Mesendoderm (in vitro differentiated cells): Measurements from ENCODE around the gene ZCCHC14.

ENCODE experiments used
- DNase-seq: peaks from one replicate; pipeline ENCODE4 v3.0.0; 2013
- H2AK5ac ChIP-seq: 2 replicates; pipeline ENCODE4 v1.6.1; 2013; ENCODE audit warnings: low read length, inconsistent platforms
- H2BK120ac ChIP-seq: 2 replicates; pipeline ENCODE4 v1.6.1; 2013; ENCODE audit warnings: low read depth, mild to moderate bottlenecking, low read length, moderate library complexity, mixed read lengths
- H2BK15ac ChIP-seq: replicated peaks from 2 replicates; pipeline ENCODE4 v1.6.1; 2013; ENCODE audit warnings: low read depth, mild to moderate bottlenecking, moderate library complexity
- H2BK5ac ChIP-seq: 2 replicates; pipeline ENCODE4 v1.6.1; 2013; ENCODE audit warnings: low read length, inconsistent platforms
- H3K18ac ChIP-seq: 2 replicates; pipeline ENCODE4 v1.6.1; 2013; ENCODE audit warnings: mild to moderate bottlenecking, low read length, mixed read lengths
- H3K23ac ChIP-seq: one replicate; pipeline ENCODE4 v1.6.1; 2013; ENCODE audit warnings: low read length
- H3K27ac ChIP-seq: 2 replicates; pipeline ENCODE4 v1.5.1; 2013; ENCODE audit warnings: low read depth, mild to moderate bottlenecking, inconsistent platforms, low read length, moderate library complexity
- H3K27me3 ChIP-seq: 2 replicates; pipeline ENCODE4 v1.6.1; 2013; ENCODE audit warnings: low read length, control low read depth, mild to moderate bottlenecking, inconsistent platforms; ENCODE audit not compliant: insufficient read depth, poor library complexity
- H3K36me3 ChIP-seq: 2 replicates; pipeline ENCODE4 v1.6.1; 2013; ENCODE audit warnings: low read length, inconsistent platforms; ENCODE audit not compliant: control insufficient read depth, insufficient read depth
- H3K4ac ChIP-seq: one replicate; pipeline ENCODE4 v1.6.1; 2013; ENCODE audit warnings: low read depth, mild to moderate bottlenecking, low read length, moderate library complexity
- H3K4me1 ChIP-seq: 2 replicates; pipeline ENCODE4 v1.6.1; 2013; ENCODE audit warnings: low read depth, low read length, inconsistent platforms; ENCODE audit not compliant: control insufficient read depth
- H3K4me2 ChIP-seq: 2 replicates; pipeline ENCODE4 v1.6.1; 2013; ENCODE audit warnings: low read length
- H3K4me3 ChIP-seq: 2 replicates; pipeline ENCODE4 v1.5.1; 2013; ENCODE audit warnings: mild to moderate bottlenecking, low read length
- H3K56ac ChIP-seq: one replicate; pipeline ENCODE4 v1.6.1; 2013; ENCODE audit warnings: low read length
- H3K79me1 ChIP-seq: 2 replicates; pipeline ENCODE4 v1.6.1; 2013; ENCODE audit warnings: low read length, inconsistent platforms
- H3K79me2 ChIP-seq: 2 replicates; pipeline ENCODE4 v1.6.1; 2013; ENCODE audit warnings: mild to moderate bottlenecking, low read length; ENCODE audit not compliant: control insufficient read depth, insufficient read depth
- H3K9ac ChIP-seq: 2 replicates; pipeline ENCODE4 v1.6.1; 2013; ENCODE audit warnings: low read length, inconsistent platforms
- H4K5ac ChIP-seq: one replicate; pipeline ENCODE4 v1.6.1; 2013; ENCODE audit warnings: low read length
- H4K8ac ChIP-seq: one replicate; pipeline ENCODE4 v1.6.1; 2013; ENCODE audit warnings: low read depth, mild to moderate bottlenecking, control low read depth, low read length, moderate library complexity
- WGBS: extraction: QIAGEN DNeasy Blood & Tissue Kit; methylation state at CpG from one replicate; pipeline ENCODE4 v1.1.7; 2013; ENCODE audit warnings: low lambda C conversion rate, missing lambda C conversion rate; ENCODE audit not compliant: insufficient coverage; ENCODE audit errors: extremely low coverage; 5-methylcytosine and 5-hydroxymethylcytosine counted together

The ZCCHC14 gene

GRCh38 chr16:87372305-87372704, 120.5 kb downstream of the ZCCHC14 start:
- DNase-seq: no peak
- H3K27me3 ChIP-seq: no peaks in the 10 kb centered on the region
- H3K4me3 ChIP-seq: no peak overlapping the region
- H3K27ac ChIP-seq: no peak overlapping the region
- peaks cover 27% of the 10 kb centered on the region for H3K79me1 ChIP-seq
- no peak overlapping the region for H2BK5ac ChIP-seq
- no peak overlapping the region for H3K4me2 ChIP-seq
- H3K18ac ChIP-seq: no peak overlapping the region
- H3K79me2 ChIP-seq: peaks cover 18% of the 10 kb centered on the region
- H3K56ac ChIP-seq: no peak overlapping the region
- no peak overlapping the region for H3K4ac ChIP-seq
- no peak overlapping the region for H2BK120ac ChIP-seq
- H2BK15ac ChIP-seq: no peak overlapping the region
- H4K8ac ChIP-seq: no peak overlapping the region
- H3K36me3 ChIP-seq: no peaks in the 10 kb centered on the region
- no peaks in the 10 kb centered on the region for H3K4me1 ChIP-seq
- no peak overlapping the region for H3K9ac ChIP-seq
- H3K23ac ChIP-seq: no peak overlapping the region
- WGBS: no CpG with 5 or more reads among the region's 4 CpGs
- no peak overlapping the region for H2AK5ac ChIP-seq
- H4K5ac ChIP-seq: no peak overlapping the region

- no peak overlapping the region for H2BK120ac ChIP-seq
- no peak overlapping the region for H3K4me3 ChIP-seq
- H2BK15ac ChIP-seq: no peak overlapping the region
- no peak overlapping the region for H4K5ac ChIP-seq
- H3K79me2 ChIP-seq: peaks cover 16% of the 10 kb centered on the region
- H4K8ac ChIP-seq: no peak overlapping the region
- no peak for DNase-seq
- no CpG with 5 or more reads among the region's 20 CpGs for WGBS
- no peak overlapping the region for H3K4me2 ChIP-seq
- H3K4me1 ChIP-seq: no peaks in the 10 kb centered on the region
- H3K23ac ChIP-seq: no peak overlapping the region
- no peak overlapping the region for H2BK5ac ChIP-seq
- H3K4ac ChIP-seq: no peak overlapping the region
- H3K36me3 ChIP-seq: no peaks in the 10 kb centered on the region
- no peak overlapping the region for H2AK5ac ChIP-seq
- H3K56ac ChIP-seq: no peak overlapping the region
- H3K27ac ChIP-seq: no peak overlapping the region
- H3K27me3 ChIP-seq: no peaks in the 10 kb centered on the region
- H3K9ac ChIP-seq: no peak overlapping the region
- peaks cover 26% of the 10 kb centered on the region for H3K79me1 ChIP-seq
- no peak overlapping the region for H3K18ac ChIP-seq
These were observed 121.5 kb downstream of the ZCCHC14 start for GRCh38 chr16:87371261-87371866.

GRCh38 chr16:87369796-87370719, 122.8 kb downstream of the ZCCHC14 start:
- no peak for DNase-seq
- WGBS: no CpG with 5 or more reads among the region's 16 CpGs
- no peak overlapping the region for H2BK15ac ChIP-seq

GRCh38 chr16:87369117-87369765, 123.6 kb downstream of the ZCCHC14 start:
- Histone ChIP-seq H3K79me1 (peaks cover 25% of the 10 kb centered on the region), H2BK120ac (no peak overlapping the region), H3K27me3 (no peaks in the 10 kb centered on the region), H3K23ac (no peak overlapping the region), H3K9ac (no peak overlapping the region), H3K79me2 (peaks cover 17% of the 10 kb centered on the region), H4K8ac (no peak overlapping the region), H3K18ac (no peak overlapping the region), H2BK15ac (no peak overlapping the region), H3K4me1 (no peaks in the 10 kb centered on the region), H2AK5ac (no peak overlapping the region), H3K4me3 (no peak overlapping the region), H3K27ac (no peak overlapping the region), H3K4ac (no peak overlapping the region), H2BK5ac (no peak overlapping the region), H3K56ac (no peak overlapping the region), H4K5ac (no peak overlapping the region), H3K36me3 (no peaks in the 10 kb centered on the region), H3K4me2 (no peak overlapping the region)
- WGBS: no CpG with 5 or more reads among the region's 14 CpGs
- DNase-seq: no peak

More at GRCh38 chr16:87369796-87370719, 122.8 kb downstream of the ZCCHC14 start:
- H3K9ac ChIP-seq: no peak overlapping the region
- no peak overlapping the region for H3K18ac ChIP-seq
- no peak overlapping the region for H2BK120ac ChIP-seq
- H2AK5ac ChIP-seq: no peak overlapping the region
- no peaks in the 10 kb centered on the region for H3K4me1 ChIP-seq
- no peak overlapping the region for H4K8ac ChIP-seq
- no peak overlapping the region for H3K4me2 ChIP-seq
- no peak overlapping the region for H2BK5ac ChIP-seq
- H3K36me3 ChIP-seq: no peaks in the 10 kb centered on the region
- no peak overlapping the region for H4K5ac ChIP-seq
- H3K4ac ChIP-seq: no peak overlapping the region
- peaks cover 19% of the 10 kb centered on the region for H3K79me2 ChIP-seq
- H3K23ac ChIP-seq: no peak overlapping the region
- no peak overlapping the region for H3K27ac ChIP-seq
- no peak overlapping the region for H3K4me3 ChIP-seq
- H3K56ac ChIP-seq: no peak overlapping the region
- no peaks in the 10 kb centered on the region for H3K27me3 ChIP-seq
- H3K79me1 ChIP-seq: peaks cover 27% of the 10 kb centered on the region

- no peak overlapping the region for H3K27ac ChIP-seq
- H3K18ac ChIP-seq: no peak overlapping the region
- H3K56ac ChIP-seq: no peak overlapping the region
- H2AK5ac ChIP-seq: no peak overlapping the region
- H3K79me2 ChIP-seq: peaks cover 11% of the 10 kb centered on the region
- H3K9ac ChIP-seq: no peak overlapping the region
- DNase-seq: no peak
- no peaks in the 10 kb centered on the region for H3K36me3 ChIP-seq
- H3K79me1 ChIP-seq: peaks cover 20% of the 10 kb centered on the region
- H2BK120ac ChIP-seq: no peak overlapping the region
- no peaks in the 10 kb centered on the region for H3K4me1 ChIP-seq
- H3K4ac ChIP-seq: no peak overlapping the region
- H3K4me3 ChIP-seq: no peak overlapping the region
- no peak overlapping the region for H3K4me2 ChIP-seq
- H4K5ac ChIP-seq: no peak overlapping the region
- no peak overlapping the region for H4K8ac ChIP-seq
- H3K23ac ChIP-seq: no peak overlapping the region
- no CpG with 5 or more reads among the region's 5 CpGs for whole genome bisulfite sequencing
- H2BK15ac ChIP-seq: no peak overlapping the region
- H3K27me3 ChIP-seq: no peaks in the 10 kb centered on the region
- H2BK5ac ChIP-seq: no peak overlapping the region
These were observed 124.6 kb downstream of the ZCCHC14 start for GRCh38 chr16:87368029-87368770.
